ENCODE results near the gene RAB43.

- TF ChIP-seq, protein P1, sequence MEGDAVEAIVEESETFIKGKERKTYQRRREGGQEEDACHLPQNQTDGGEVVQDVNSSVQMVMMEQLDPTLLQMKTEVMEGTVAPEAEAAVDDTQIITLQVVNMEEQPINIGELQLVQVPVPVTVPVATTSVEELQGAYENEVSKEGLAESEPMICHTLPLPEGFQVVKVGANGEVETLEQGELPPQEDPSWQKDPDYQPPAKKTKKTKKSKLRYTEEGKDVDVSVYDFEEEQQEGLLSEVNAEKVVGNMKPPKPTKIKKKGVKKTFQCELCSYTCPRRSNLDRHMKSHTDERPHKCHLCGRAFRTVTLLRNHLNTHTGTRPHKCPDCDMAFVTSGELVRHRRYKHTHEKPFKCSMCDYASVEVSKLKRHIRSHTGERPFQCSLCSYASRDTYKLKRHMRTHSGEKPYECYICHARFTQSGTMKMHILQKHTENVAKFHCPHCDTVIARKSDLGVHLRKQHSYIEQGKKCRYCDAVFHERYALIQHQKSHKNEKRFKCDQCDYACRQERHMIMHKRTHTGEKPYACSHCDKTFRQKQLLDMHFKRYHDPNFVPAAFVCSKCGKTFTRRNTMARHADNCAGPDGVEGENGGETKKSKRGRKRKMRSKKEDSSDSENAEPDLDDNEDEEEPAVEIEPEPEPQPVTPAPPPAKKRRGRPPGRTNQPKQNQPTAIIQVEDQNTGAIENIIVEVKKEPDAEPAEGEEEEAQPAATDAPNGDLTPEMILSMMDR (conservative IDR thresholded peaks at IDR 0.05; ENCODE audit: low read depth, low read length): no peak
- TF ChIP-seq EZH2phosphoT487 (IDR thresholded peaks at IDR 0.05; ENCODE audit: borderline replicate concordance, low read length) (no peak), EZH2 (IDR thresholded peaks at IDR 0.05; ENCODE audit: low read length, unreplicated experiment) (no peak)
Observed at GRCh38 chr3:129039271-129040038, 82.1 kb downstream of the RAB43 start.

All from PC-3 (cell line).